DOHH2 (cell line): Measurements from ENCODE around the gene FAM234A.

Experiments used
- H3F3A ChIP-seq: fragments of 200-600 bp; sonication (generic), shearing (Covaris generic); 2 replicates; pipeline ENCODE4 v1.6.0; 2016; ENCODE audit warnings: antibody characterized with exemption, mild to moderate bottlenecking; ENCODE audit not compliant: control insufficient read depth, insufficient read depth
- H3K27ac ChIP-seq: fragments of 200-600 bp; sonication (generic); 2 replicates; pipeline ENCODE4 v1.5.1; 2014; ENCODE audit warnings: low read depth, mild to moderate bottlenecking, low read length, moderate library complexity
- H3K27me3 ChIP-seq: fragments of 200-600 bp; sonication (generic); 2 replicates; pipeline ENCODE4 v1.6.1; 2014; ENCODE audit warnings: mild to moderate bottlenecking, low read length, mixed read lengths; ENCODE audit not compliant: control insufficient read depth
- H3K36me3 ChIP-seq: fragments of 200-600 bp; sonication (generic); 2 replicates; pipeline ENCODE4 v1.6.1; 2014; ENCODE audit warnings: mild to moderate bottlenecking, low read length, moderate library complexity, mixed read lengths; ENCODE audit not compliant: control insufficient read depth
- H3K4me1 ChIP-seq: fragments of 200-600 bp; sonication (generic); 2 replicates; pipeline ENCODE4 v1.6.1; 2014; ENCODE audit warnings: mild to moderate bottlenecking, low read length, mixed read lengths; ENCODE audit not compliant: control insufficient read depth
- H3K4me2 ChIP-seq: fragments of 200-600 bp; sonication (generic); 2 replicates; pipeline ENCODE4 v1.6.0; 2014; ENCODE audit warnings: mild to moderate bottlenecking, low read length, moderate library complexity
- H3K4me3 ChIP-seq: fragments of 200-600 bp; sonication (generic); 2 replicates; pipeline ENCODE4 v1.5.1; 2014; ENCODE audit warnings: mild to moderate bottlenecking, low read length, mixed read lengths
- H3K79me2 ChIP-seq: fragments of 200-600 bp; sonication (generic); 2 replicates; pipeline ENCODE4 v1.6.1; 2014; ENCODE audit warnings: mild to moderate bottlenecking, low read length, mixed read lengths; ENCODE audit not compliant: control insufficient read depth
- H3K9me2 ChIP-seq: fragments of 200-600 bp; sonication (generic); replicated peaks from 2 replicates; pipeline ENCODE4 v1.6.1; 2014; ENCODE audit warnings: mild to moderate bottlenecking, low read length, mixed read lengths; ENCODE audit not compliant: control insufficient read depth
- H3K9me3 ChIP-seq: fragments of 200-600 bp; sonication (generic); 2 replicates; pipeline ENCODE4 v1.6.1; 2014; ENCODE audit warnings: antibody characterized with exemption, low read length, mixed read lengths; ENCODE audit not compliant: control insufficient read depth, insufficient read depth
- H4K20me1 ChIP-seq: fragments of 200-600 bp; sonication (generic); 2 replicates; pipeline ENCODE4 v1.6.0; 2014; ENCODE audit warnings: low read depth, mild to moderate bottlenecking, antibody characterized with exemption, low read length, moderate library complexity; ENCODE audit not compliant: control insufficient read depth, insufficient read depth
- CTCF ChIP-seq: fragments of 200-600 bp; sonication (generic); IDR thresholded peaks from one replicate; pipeline ENCODE4 v1.5.1; 2014; ENCODE audit warnings: antibody characterized with exemption, mild to moderate bottlenecking, low read depth, low read length; ENCODE audit not compliant: poor library complexity, severe bottlenecking
- EZH2phosphoT487 ChIP-seq: fragments of 200-600 bp; sonication (generic); IDR thresholded peaks from 2 replicates; pipeline ENCODE4 v1.6.1; 2017; ENCODE audit warnings: borderline replicate concordance, mild to moderate bottlenecking, antibody characterized with exemption, low read length, moderate library complexity, mixed read lengths

Gene FAM234A

GRCh38 chr16:301950-302349, 67.3 kb downstream of the FAM234A start:
- Histone ChIP-seq H3K9me3 (no peaks in the 10 kb centered on the region), H3K27me3 (no peaks in the 10 kb centered on the region), H3K27ac (no peak overlapping the region), H3K36me3 (peaks cover 4% of the 10 kb centered on the region; the same call in 1 of the 2 replicates), H3K9me2 (no peaks in the 10 kb centered on the region), H3K4me2 (no peak overlapping the region), H3F3A (no peaks in the 10 kb centered on the region), H4K20me1 (no peaks in the 10 kb centered on the region), H3K4me3 (no peak overlapping the region), H3K4me1 (no peaks in the 10 kb centered on the region), H3K79me2 (no peaks in the 10 kb centered on the region)
- TF ChIP-seq EZH2phosphoT487 (no peak), CTCF (no peak)

GRCh38 chr16:303760-304505, 69.3 kb downstream of the FAM234A start:
- Histone ChIP-seq H3K4me1 (no peaks in the 10 kb centered on the region), H3K27me3 (no peaks in the 10 kb centered on the region), H3F3A (no peaks in the 10 kb centered on the region), H3K27ac (no peak overlapping the region), H3K4me2 (no peak overlapping the region), H3K36me3 (peaks cover 10% of the 10 kb centered on the region; the same call in 1 of the 2 replicates), H3K9me2 (no peaks in the 10 kb centered on the region), H3K79me2 (no peaks in the 10 kb centered on the region), H4K20me1 (no peaks in the 10 kb centered on the region), H3K4me3 (no peak overlapping the region), H3K9me3 (no peaks in the 10 kb centered on the region)
- no peak for TF ChIP-seq EZH2phosphoT487
- TF ChIP-seq CTCF, result no peak

GRCh38 chr16:305916-306626, 71.5 kb downstream of the FAM234A start:
- no peaks in the 10 kb centered on the region for H3K79me2 ChIP-seq
- no peaks in the 10 kb centered on the region for H3K9me3 ChIP-seq
- TF ChIP-seq CTCF (no peak), EZH2phosphoT487 (no peak)
- H3K4me1 ChIP-seq, result no peaks in the 10 kb centered on the region
- H3K27me3 ChIP-seq, result no peaks in the 10 kb centered on the region
- no peak overlapping the region for H3K27ac ChIP-seq
- no peaks in the 10 kb centered on the region for H4K20me1 ChIP-seq
- H3F3A ChIP-seq, result no peaks in the 10 kb centered on the region
- peaks cover 14% of the 10 kb centered on the region; the same call in 1 of the 2 replicates for H3K36me3 ChIP-seq
- no peak overlapping the region for H3K4me2 ChIP-seq
- H3K9me2 ChIP-seq, result no peaks in the 10 kb centered on the region
- no peak overlapping the region for H3K4me3 ChIP-seq
